ENCODE measurements around the gene IRAK3.
A peak's percentile ranks its signal among the peaks of the same experiment; 100 is the strongest.
"Not testable (repeated sequence)": the region's sequence is repeated elsewhere in the genome, so short reads cannot be mapped to it uniquely, and the experiment has no call there.

The IRAK3 gene

GRCh38 chr12:66297923-66298322, 108.9 kb downstream of the IRAK3 start:
- WGBS, 2 experiments, result 94% methylated on average over 2 of the region's 3 CpGs; no CpG with 5 or more reads in 1 of the 2 experiments
- Histone ChIP-seq H3K9me3 (ENCODE audit: control insufficient read depth, low read length) (no peaks in the 10 kb centered on the region), H3K36me3 (ENCODE audit: control insufficient read depth, insufficient read depth, low read length) (no peaks in the 10 kb centered on the region)

GRCh38 chr12:66301944-66302826, 113.2 kb downstream of the IRAK3 start, which contains the start of gene HELB:
Gene HELB (plus strand): TSS chr12:66302493. CDS start chr12:66302604, 111 bp downstream.
- Histone ChIP-seq H3K36me3 (ENCODE audit: control insufficient read depth, insufficient read depth, low read length) (no peaks in the 10 kb centered on the region), H3K27me3 (ENCODE audit: control insufficient read depth, insufficient read depth, low read length, poor library complexity, severe bottlenecking) (peaks cover 18% of the 10 kb centered on the region), H3K9me3 (ENCODE audit: control insufficient read depth, low read length) (no peaks in the 10 kb centered on the region), H3K27ac (ENCODE audit: insufficient read depth, low read depth, low read length, poor library complexity, severe bottlenecking) (no peak within 1 kb of the TSS), H3K4me3 (ENCODE audit: insufficient read depth, low read depth, low read length) (peak within 1 kb of the TSS; percentile 56), H3K4me1 (ENCODE audit: control insufficient read depth, insufficient read depth, low read length) (no peaks in the 10 kb centered on the region)
- 2 to 3% methylated on average over 45 of the region's 45 CpGs for WGBS, 2 experiments

More at GRCh38 chr12:66297923-66298322, 108.9 kb downstream of the IRAK3 start:
- no peak overlapping the region for H3K4me3 ChIP-seq (ENCODE audit: insufficient read depth, low read depth, low read length)
- peaks cover 18% of the 10 kb centered on the region for H3K27me3 ChIP-seq (ENCODE audit: control insufficient read depth, insufficient read depth, low read length, poor library complexity, severe bottlenecking)
- H3K4me1 ChIP-seq (ENCODE audit: control insufficient read depth, insufficient read depth, low read length), result no peaks in the 10 kb centered on the region
- no peak overlapping the region for H3K27ac ChIP-seq (ENCODE audit: insufficient read depth, low read depth, low read length, poor library complexity, severe bottlenecking)

GRCh38 chr12:66302827-66303169, 113.8 kb downstream of the IRAK3 start:
- H3K27me3 ChIP-seq (ENCODE audit: control insufficient read depth, insufficient read depth, low read length, poor library complexity, severe bottlenecking), result peaks cover 18% of the 10 kb centered on the region
- WGBS, 2 experiments, result 0 to 3% methylated on average over 2 of the region's 6 CpGs
- H3K36me3 ChIP-seq (ENCODE audit: control insufficient read depth, insufficient read depth, low read length), result no peaks in the 10 kb centered on the region
- no peaks in the 10 kb centered on the region for H3K9me3 ChIP-seq (ENCODE audit: control insufficient read depth, low read length)
- H3K27ac ChIP-seq (ENCODE audit: insufficient read depth, low read depth, low read length, poor library complexity, severe bottlenecking), result no peak overlapping the region
- peak overlapping the region; percentile 56 for H3K4me3 ChIP-seq (ENCODE audit: insufficient read depth, low read depth, low read length)
- H3K4me1 ChIP-seq (ENCODE audit: control insufficient read depth, insufficient read depth, low read length), result no peaks in the 10 kb centered on the region

GRCh38 chr12:66303316-66303804, 114.3 kb downstream of the IRAK3 start:
- Histone ChIP-seq H3K4me3 (ENCODE audit: insufficient read depth, low read depth, low read length) (peak overlapping the region; percentile 56), H3K27me3 (ENCODE audit: control insufficient read depth, insufficient read depth, low read length, poor library complexity, severe bottlenecking) (peaks cover 18% of the 10 kb centered on the region)
- not testable (repeated sequence) for H3K36me3 ChIP-seq (ENCODE audit: control insufficient read depth, insufficient read depth, low read length); H3K9me3 ChIP-seq (ENCODE audit: control insufficient read depth, low read length); H3K27ac ChIP-seq (ENCODE audit: insufficient read depth, low read depth, low read length, poor library complexity, severe bottlenecking); H3K4me1 ChIP-seq (ENCODE audit: control insufficient read depth, insufficient read depth, low read length)
- WGBS, 2 experiments, result 85 to 89% methylated on average over 14 of the region's 14 CpGs

All from ectodermal cell (in vitro differentiated cells).